IPS-20b (cell line): ENCODE results near the gene TRIP11.
A peak's percentile ranks its signal among the peaks of the same experiment; 100 is the strongest.
"Not testable (repeated sequence)": the region's sequence is repeated elsewhere in the genome, so short reads cannot be mapped to it uniquely, and the experiment has no call there.

Source experiments
- H3K27ac ChIP-seq: one replicate; pipeline ENCODE4 v1.5.1; 2013; ENCODE audit warnings: low read length
- H3K27me3 ChIP-seq: 2 replicates; pipeline ENCODE4 v1.6.1; 2013; ENCODE audit warnings: mild to moderate bottlenecking, low read length, inconsistent platforms; ENCODE audit not compliant: insufficient read depth
- H3K36me3 ChIP-seq: 2 replicates; pipeline ENCODE4 v1.6.1; 2013; ENCODE audit warnings: low read depth, mild to moderate bottlenecking, inconsistent platforms, low read length, moderate library complexity; ENCODE audit not compliant: insufficient read depth
- H3K4me1 ChIP-seq: 2 replicates; pipeline ENCODE4 v1.6.1; 2013; ENCODE audit warnings: mild to moderate bottlenecking, control low read depth, inconsistent platforms, low read length, moderate library complexity; ENCODE audit not compliant: insufficient read depth
- H3K4me3 ChIP-seq: 2 replicates; pipeline ENCODE4 v1.5.1; 2013; ENCODE audit warnings: mild to moderate bottlenecking, low read length, inconsistent platforms
- H3K9ac ChIP-seq: 2 replicates; pipeline ENCODE4 v1.6.1; 2013; ENCODE audit warnings: low read depth, mild to moderate bottlenecking, inconsistent platforms, low read length, moderate library complexity
- H3K9me3 ChIP-seq: 2 replicates; pipeline ENCODE4 v1.6.1; 2013; ENCODE audit warnings: mild to moderate bottlenecking, low read depth, low read length, inconsistent platforms; ENCODE audit not compliant: insufficient read depth

Gene TRIP11

GRCh38 chr14:92039719-92040430 is at the start of gene TRIP11:
Gene TRIP11, minus strand, starts transcription at chr14:92040059. Its CDS starts 374 bp downstream, at chr14:92039685.
- peak within 1 kb of the TSS; percentile 89 for H3K27ac ChIP-seq
- no peaks in the 10 kb centered on the region for H3K27me3 ChIP-seq
- H3K9me3 ChIP-seq: no peaks in the 10 kb centered on the region

DNA sequence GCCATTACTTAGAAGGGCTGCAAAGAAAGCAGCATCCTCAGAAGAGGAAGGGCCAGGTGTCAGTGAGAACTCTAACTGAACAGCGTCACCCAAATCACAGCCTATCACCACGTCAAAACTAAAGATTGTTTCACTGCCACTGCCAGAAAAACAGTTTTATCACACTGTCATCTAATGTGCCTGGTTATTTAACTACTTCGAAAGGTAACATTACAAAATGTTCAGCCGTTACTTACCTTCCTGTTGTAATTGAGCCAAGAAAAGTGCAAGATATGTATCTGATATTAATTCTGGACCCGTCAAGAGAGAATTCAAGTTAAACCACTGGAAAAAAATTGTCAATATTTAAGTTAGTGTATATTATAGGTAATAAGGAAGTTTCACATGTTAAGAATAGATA is 48.6 kb upstream of the TRIP11 start:
- no peak overlapping the region for H3K9ac ChIP-seq
- H3K4me1 ChIP-seq: no peaks in the 10 kb centered on the region
- H3K27ac ChIP-seq: no peak overlapping the region
- H3K9me3 ChIP-seq: no peaks in the 10 kb centered on the region
- H3K36me3 ChIP-seq: peaks cover 57% of the 10 kb centered on the region
- H3K4me3 ChIP-seq: no peak overlapping the region
- H3K27me3 ChIP-seq: no peaks in the 10 kb centered on the region

More at GRCh38 chr14:92039719-92040430, at the start of gene TRIP11:
- Histone ChIP-seq H3K4me3 (peak within 1 kb of the TSS; percentile 98), H3K4me1 (peaks cover 3% of the 10 kb centered on the region; the same call in 1 of the 2 replicates), H3K36me3 (no peaks in the 10 kb centered on the region), H3K9ac (peak within 1 kb of the TSS; percentile 98)

DNA sequence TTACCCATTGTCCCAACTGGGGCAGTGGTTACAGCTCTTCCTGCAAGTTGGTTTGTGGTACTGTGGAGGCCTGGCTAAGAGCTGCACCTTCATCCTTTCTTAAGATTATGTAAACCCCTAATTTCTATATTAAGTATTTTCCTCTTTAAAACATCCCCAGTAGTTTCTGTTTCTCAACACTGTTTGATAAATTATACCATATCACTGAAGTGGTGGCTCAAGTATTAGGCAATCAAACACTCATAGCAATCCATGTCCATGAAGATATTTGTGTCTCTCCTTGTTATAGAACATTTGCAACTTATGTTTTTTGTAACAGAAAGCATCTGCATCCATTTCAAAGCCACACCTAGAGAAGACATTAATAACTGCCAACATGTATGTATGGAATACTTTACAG is 34.7 kb upstream of the TRIP11 start:
- H3K4me3 ChIP-seq: no peak overlapping the region
- no peaks in the 10 kb centered on the region for H3K27me3 ChIP-seq
- H3K36me3 ChIP-seq: peaks cover 58% of the 10 kb centered on the region
- no peaks in the 10 kb centered on the region for H3K4me1 ChIP-seq
- no peak overlapping the region for H3K27ac ChIP-seq
- no peak overlapping the region for H3K9ac ChIP-seq
- H3K9me3 ChIP-seq: no peaks in the 10 kb centered on the region

- no peaks in the 10 kb centered on the region for H3K27me3 ChIP-seq
- peaks cover 8% of the 10 kb centered on the region for H3K4me1 ChIP-seq
- no peak overlapping the region for H3K9ac ChIP-seq
- H3K27ac ChIP-seq: no peak overlapping the region
- peaks cover 7% of the 10 kb centered on the region for H3K36me3 ChIP-seq
- no peak overlapping the region for H3K4me3 ChIP-seq
- H3K9me3 ChIP-seq: no peaks in the 10 kb centered on the region
Measured at GRCh38 chr14:92058006-92058917, 18.4 kb upstream of the TRIP11 start.

GRCh38 chr14:92049781-92050180 is 9.9 kb upstream of the TRIP11 start:
- Histone ChIP-seq H3K9ac (no peak overlapping the region), H3K27me3 (no peaks in the 10 kb centered on the region), H3K4me1 (no peaks in the 10 kb centered on the region), H3K9me3 (no peaks in the 10 kb centered on the region), H3K36me3 (no peaks in the 10 kb centered on the region), H3K27ac (no peak overlapping the region), H3K4me3 (no peak overlapping the region)

DNA sequence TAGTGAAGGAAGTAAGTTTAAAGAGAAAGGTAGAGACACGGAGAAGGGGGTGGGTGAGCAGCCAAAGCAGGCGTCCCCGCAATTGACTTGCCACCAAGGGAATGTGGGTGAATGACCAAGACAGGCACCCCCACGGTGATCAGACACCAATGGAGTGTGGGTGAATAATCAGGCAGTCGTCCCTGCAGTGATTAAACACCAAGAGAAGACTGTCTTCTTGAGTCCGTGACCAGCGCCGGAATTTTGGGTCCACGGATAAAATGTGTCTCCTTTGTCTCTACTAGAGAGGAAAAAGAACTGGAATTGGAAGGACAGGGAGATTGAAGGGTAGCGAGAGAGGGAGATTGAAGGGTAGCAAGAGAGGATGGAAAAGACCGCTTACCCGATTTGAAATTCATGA is 9.4 kb upstream of the TRIP11 start:
- not testable (repeated sequence) for H3K27ac ChIP-seq, H3K4me3 ChIP-seq, H3K9ac ChIP-seq, H3K4me1 ChIP-seq, H3K27me3 ChIP-seq, H3K36me3 ChIP-seq, H3K9me3 ChIP-seq

DNA sequence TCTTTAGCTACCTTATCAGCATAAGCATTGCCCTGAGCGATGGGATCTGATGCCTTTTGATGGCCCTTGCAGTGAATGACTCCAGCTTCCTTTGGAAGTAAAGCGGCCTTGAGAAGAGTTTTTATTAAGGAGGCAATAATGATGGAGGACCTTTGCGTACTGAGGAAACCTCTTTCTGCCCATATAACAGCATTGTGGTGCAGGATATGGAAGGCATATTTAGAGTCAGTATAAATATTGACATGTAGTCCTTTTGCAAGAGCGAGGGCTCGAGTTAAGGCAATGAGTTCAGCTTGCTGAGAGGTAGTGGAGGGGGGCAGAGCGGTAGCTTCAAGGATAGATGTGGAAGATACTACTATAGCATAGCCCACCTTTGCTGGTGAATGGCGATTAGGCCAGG is 6.0 kb upstream of the TRIP11 start:
- not testable (repeated sequence) for H3K9me3 ChIP-seq, H3K27ac ChIP-seq, H3K4me3 ChIP-seq, H3K9ac ChIP-seq, H3K27me3 ChIP-seq, H3K36me3 ChIP-seq, H3K4me1 ChIP-seq

GRCh38 chr14:92041766-92042165 is 1.9 kb upstream of the TRIP11 start:
- not testable (repeated sequence) for H3K27me3 ChIP-seq, H3K4me3 ChIP-seq, H3K9me3 ChIP-seq, H3K27ac ChIP-seq, H3K36me3 ChIP-seq, H3K4me1 ChIP-seq, H3K9ac ChIP-seq

GRCh38 chr14:92041203-92041602 is 1.3 kb upstream of the TRIP11 start:
- Histone ChIP-seq H3K4me1 (peaks cover 1% of the 10 kb centered on the region; the same call in 1 of the 2 replicates), H3K27ac (no peak overlapping the region), H3K9ac (no peak overlapping the region), H3K4me3 (peak overlapping the region; percentile 98; the same call in 1 of the 2 replicates), H3K9me3 (no peaks in the 10 kb centered on the region), H3K27me3 (no peaks in the 10 kb centered on the region), H3K36me3 (no peaks in the 10 kb centered on the region)

- H3K4me3 ChIP-seq: peak overlapping the region; percentile 98
- peak overlapping the region; percentile 80 for H3K27ac ChIP-seq
- H3K9ac ChIP-seq: peak overlapping the region; percentile 98
- H3K36me3 ChIP-seq: no peaks in the 10 kb centered on the region
- H3K27me3 ChIP-seq: no peaks in the 10 kb centered on the region
- no peaks in the 10 kb centered on the region for H3K9me3 ChIP-seq
- peaks cover 3% of the 10 kb centered on the region; the same call in 1 of the 2 replicates for H3K4me1 ChIP-seq
Measured at GRCh38 chr14:92040431-92041051, 682 bp upstream of the TRIP11 start.

- Histone ChIP-seq H3K9ac (peak overlapping the region; percentile 98), H3K27ac (peak overlapping the region; percentile 89), H3K4me3 (peak overlapping the region; percentile 98), H3K27me3 (no peaks in the 10 kb centered on the region), H3K36me3 (no peaks in the 10 kb centered on the region), H3K4me1 (peaks cover 3% of the 10 kb centered on the region; the same call in 1 of the 2 replicates), H3K9me3 (no peaks in the 10 kb centered on the region)
Measured at GRCh38 chr14:92039063-92039718, 668 bp downstream of the TRIP11 start.
